ENCODE measurements around the gene TMEM151A. TPM values are rescaled to one million over a fixed set of nuclear protein-coding genes. Genes with fewer than 3 reads are reported as not detected.

Gene TMEM151A
- total RNA-seq, 1 donor from 2014 or later: not detected

DNA sequence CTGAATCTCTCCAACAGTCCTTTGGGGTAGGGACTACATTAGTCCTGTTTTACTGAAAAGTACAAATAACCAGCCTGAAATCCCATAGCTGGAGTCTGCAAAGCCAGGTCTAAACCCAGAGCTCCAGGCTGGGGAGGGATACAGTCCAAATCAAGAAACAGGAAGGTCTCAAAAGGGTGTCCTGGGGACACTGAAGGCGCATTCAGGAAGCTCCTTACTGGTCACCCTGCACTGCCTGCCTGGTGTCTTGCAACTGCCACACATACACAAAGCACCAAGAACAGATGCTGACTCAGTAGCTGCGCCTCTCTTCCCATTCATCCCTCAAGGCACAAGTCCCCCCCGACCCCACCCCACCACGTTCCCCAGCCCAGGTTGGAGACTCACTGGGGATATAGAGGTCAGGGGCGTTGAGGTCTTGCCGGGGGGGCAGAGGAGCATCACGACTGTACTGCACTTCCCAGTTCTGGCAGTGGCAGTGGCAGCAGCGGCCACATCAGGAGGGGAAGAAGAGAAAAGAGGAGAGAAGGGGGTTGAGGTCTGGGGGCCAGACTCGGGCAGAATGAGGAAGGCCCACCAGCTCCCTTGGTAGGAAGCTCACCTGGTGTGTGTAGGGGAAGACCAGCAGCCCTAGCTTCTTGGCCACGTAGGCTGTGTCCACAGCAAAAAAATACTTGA lies 4.3 kb upstream of the TMEM151A start:
- Histone ChIP-seq H3K4me1 (peaks cover 38% of the 10 kb centered on the region), H3K36me3 (peaks cover 21% of the 10 kb centered on the region), H3K27ac (no peak overlapping the region), H3K9me3 (no peaks in the 10 kb centered on the region), H3K4me3 (peak overlapping the region; percentile 98), H3K27me3 (ENCODE audit: low read depth) (peaks cover 12% of the 10 kb centered on the region)
- no peak for ATAC-seq
- intact Hi-C loops (cut with DNase I): no loop called here
- no peak for DNase-seq
- TF ChIP-seq, protein P1, sequence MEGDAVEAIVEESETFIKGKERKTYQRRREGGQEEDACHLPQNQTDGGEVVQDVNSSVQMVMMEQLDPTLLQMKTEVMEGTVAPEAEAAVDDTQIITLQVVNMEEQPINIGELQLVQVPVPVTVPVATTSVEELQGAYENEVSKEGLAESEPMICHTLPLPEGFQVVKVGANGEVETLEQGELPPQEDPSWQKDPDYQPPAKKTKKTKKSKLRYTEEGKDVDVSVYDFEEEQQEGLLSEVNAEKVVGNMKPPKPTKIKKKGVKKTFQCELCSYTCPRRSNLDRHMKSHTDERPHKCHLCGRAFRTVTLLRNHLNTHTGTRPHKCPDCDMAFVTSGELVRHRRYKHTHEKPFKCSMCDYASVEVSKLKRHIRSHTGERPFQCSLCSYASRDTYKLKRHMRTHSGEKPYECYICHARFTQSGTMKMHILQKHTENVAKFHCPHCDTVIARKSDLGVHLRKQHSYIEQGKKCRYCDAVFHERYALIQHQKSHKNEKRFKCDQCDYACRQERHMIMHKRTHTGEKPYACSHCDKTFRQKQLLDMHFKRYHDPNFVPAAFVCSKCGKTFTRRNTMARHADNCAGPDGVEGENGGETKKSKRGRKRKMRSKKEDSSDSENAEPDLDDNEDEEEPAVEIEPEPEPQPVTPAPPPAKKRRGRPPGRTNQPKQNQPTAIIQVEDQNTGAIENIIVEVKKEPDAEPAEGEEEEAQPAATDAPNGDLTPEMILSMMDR (IDR thresholded peaks at IDR 0.05): no peak

DNA sequence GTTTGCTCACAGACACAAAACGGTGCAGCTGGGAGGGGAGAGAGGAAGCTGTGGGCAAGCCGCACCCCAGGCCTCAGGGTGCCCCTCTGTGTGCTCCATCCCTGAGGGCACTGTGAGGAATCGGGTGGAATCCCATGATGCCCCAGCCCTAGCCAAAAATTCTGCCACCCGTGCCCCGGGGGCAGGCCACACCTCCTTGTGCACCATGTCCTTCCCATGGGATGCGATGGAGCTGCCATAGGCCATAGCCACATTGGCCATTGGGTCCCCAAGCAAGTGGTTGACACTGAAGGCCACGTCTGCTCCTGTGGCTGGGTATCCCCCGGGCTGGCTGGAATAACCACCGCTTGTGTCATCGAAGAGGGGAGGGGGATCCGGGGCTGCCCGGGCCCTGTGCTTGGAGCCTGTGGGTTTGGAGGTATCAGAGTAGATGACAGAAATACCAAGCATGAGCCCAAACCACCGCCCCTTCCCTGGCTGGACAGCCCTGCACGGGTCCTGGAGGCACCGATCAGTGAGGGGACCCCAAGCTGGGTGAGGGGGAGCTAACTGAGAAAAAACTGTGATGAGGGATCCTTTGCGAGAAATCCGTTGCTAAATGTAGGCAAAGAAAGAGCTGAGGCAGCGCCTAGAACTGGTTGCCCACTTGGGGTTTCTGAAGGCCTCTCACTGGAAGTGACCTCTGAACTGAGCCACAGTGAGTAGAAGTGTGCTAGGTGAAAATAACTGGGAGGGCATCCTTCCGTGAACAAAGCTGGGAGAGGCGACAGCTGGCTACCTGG lies 3.6 kb upstream of the TMEM151A start:
- intact Hi-C loops (cut with DNase I): no loop called here
- TF ChIP-seq, protein P1 (IDR thresholded peaks at IDR 0.05): no peak
- Histone ChIP-seq H3K4me3 (peak overlapping the region; percentile 98), H3K4me1 (peaks cover 31% of the 10 kb centered on the region), H3K36me3 (peaks cover 21% of the 10 kb centered on the region), H3K27ac (peak overlapping the region; percentile 97), H3K9me3 (no peaks in the 10 kb centered on the region), H3K27me3 (ENCODE audit: low read depth) (peaks cover 17% of the 10 kb centered on the region)
- peak in 1 of 2 donors; percentile 0 for ATAC-seq
- no peak for DNase-seq

DNA sequence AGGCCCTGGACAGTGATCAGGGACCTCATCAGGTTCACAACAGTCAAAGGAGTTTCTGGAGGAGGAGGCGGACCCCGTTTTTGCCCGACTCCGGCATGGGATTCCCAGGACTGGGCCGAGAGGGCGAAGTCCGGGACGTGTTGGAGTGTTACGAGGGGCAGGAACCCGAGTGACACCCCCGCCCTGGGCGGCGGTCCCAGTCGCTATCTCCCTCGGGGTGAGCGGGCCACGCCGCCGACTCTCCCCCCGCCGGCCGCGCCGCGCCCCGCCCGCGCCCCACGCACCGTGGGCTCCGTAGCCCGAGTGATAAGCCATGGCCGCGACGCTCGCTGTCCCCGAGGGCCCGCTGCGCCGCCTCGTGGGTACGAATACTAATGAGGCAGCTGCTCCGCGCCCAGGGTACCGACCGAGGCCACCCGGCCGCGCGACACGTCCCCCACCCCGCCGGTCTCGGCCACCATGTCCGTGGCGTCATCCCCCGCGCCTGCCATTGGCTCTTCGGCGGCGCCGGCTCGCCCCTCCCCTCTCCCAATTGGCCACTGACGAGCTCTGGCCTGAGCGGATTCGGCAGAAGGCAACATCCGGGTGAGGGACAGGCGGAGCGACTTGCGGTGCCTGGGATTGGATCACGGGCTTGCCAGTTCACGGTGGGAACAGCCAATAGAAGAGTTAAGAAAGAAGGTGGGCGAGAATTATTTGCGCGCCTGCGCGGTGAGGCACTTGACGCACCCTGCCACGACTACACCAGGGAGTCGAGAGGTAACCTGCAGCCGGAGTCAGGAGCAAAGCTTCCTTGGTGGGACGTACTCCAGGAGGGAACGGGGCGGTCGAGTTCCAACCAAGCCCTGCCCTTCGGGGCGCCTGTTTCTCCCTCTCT lies 2.8 kb upstream of the TMEM151A start, which contains the start of gene YIF1A:
TSS of gene YIF1A (minus strand) at position 473 of the 877 bp plus-strand sequence. CDS start at position 315, 158 bp downstream.
- peak within 1 kb of the TSS; percentile 97 for H3K27ac ChIP-seq
- peaks cover 17% of the 10 kb centered on the region for H3K36me3 ChIP-seq
- peak within 1 kb of the TSS; percentile 98 for H3K4me3 ChIP-seq
- peaks cover 26% of the 10 kb centered on the region for H3K27me3 ChIP-seq (ENCODE audit: low read depth)
- ATAC-seq: peak; percentile 97
- DNase-seq: peak; percentile 99
- TF ChIP-seq, protein P1 (IDR thresholded peaks at IDR 0.05): no peak
- H3K9me3 ChIP-seq: no peaks in the 10 kb centered on the region
- peaks cover 31% of the 10 kb centered on the region for H3K4me1 ChIP-seq
- intact Hi-C loops (cut with DNase I): no loop called here

DNA sequence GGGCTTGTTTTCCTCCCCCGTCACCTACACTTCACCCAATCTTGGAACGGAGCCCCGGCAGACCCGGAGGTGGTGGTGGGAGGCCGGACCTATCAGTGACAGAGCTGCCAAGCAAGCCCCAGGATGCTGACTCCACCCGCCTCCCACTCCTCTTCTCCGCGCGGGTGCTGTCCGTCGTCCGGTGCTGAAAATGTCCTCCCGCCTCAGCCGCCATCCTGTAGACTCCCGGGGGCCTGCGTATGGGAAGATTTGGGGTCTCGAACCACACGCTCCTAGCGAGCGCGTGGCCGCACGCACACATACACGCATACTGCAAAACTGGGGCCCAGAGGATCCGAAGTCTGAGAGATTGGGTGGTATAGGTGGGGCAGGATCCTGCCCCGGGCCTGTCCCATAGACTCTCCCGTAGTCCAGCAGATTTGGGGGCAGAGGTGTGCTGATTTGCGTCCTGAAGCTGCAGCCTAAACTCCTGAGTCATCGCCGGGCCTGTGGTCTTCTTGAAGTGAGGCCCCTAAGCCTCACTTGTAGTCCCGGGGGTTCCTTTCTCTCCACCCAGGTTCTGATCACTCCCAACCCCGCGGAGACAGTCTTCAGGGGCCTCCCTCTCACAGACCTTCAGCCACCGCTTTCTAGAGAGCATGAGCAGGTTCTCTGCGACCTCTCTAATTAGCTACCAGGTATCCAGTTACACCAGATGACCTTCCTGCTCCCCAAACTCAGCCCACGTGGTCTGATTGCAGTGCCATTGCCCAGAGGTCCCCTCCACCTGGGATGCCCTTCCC lies 2.0 kb upstream of the TMEM151A start:
- Histone ChIP-seq H3K9me3 (no peaks in the 10 kb centered on the region), H3K4me3 (peak overlapping the region; percentile 98), H3K27me3 (ENCODE audit: low read depth) (peaks cover 34% of the 10 kb centered on the region), H3K36me3 (peaks cover 12% of the 10 kb centered on the region), H3K4me1 (peaks cover 31% of the 10 kb centered on the region), H3K27ac (peak overlapping the region; percentile 97)
- DNase-seq (peak; percentile 82), ATAC-seq (peak; percentile 64 to 69)
- TF ChIP-seq, protein P1 (IDR thresholded peaks at IDR 0.05): no peak
- intact Hi-C loops (cut with DNase I): no loop called here

DNA sequence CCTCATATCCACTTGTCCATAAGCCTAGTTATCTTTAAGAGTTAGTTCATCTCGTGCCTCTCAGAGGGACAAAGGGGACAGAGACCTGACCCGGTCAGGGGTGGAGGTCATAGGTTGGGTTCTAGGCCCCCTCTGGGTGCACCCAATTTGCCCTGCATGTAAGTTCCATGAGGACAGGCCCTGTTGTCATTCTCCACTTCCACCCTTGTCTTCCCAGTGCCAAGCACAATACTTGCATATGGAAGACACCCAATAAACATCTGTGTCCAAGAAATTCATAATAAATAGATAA lies 1.4 kb upstream of the TMEM151A start:
- H3K4me1 ChIP-seq: peaks cover 31% of the 10 kb centered on the region
- peaks cover 10% of the 10 kb centered on the region for H3K36me3 ChIP-seq
- H3K9me3 ChIP-seq: no peaks in the 10 kb centered on the region
- H3K4me3 ChIP-seq: no peak overlapping the region
- ATAC-seq (no peak), DNase-seq (no peak)
- intact Hi-C loops (cut with DNase I): no loop called here
- H3K27me3 ChIP-seq (ENCODE audit: low read depth): peaks cover 39% of the 10 kb centered on the region
- H3K27ac ChIP-seq: no peak overlapping the region
- TF ChIP-seq, protein P1 (IDR thresholded peaks at IDR 0.05): no peak

Measured in lower lobe of right lung (tissue), 2 donors.